HEK293 (cell line): ENCODE data around the gene MBD3L2.

Source experiments
- EGR2 ChIP-seq: fragments of 450-650 bp; formaldehyde crosslinking; IDR thresholded peaks from 2 replicates; pipeline ENCODE4 v1.5.1; 2016; ENCODE audit warnings: low read depth, missing biosample characterization, missing genetic modification characterization
- GLI2 ChIP-seq: fragments of 450-650 bp; formaldehyde crosslinking; IDR thresholded peaks from 2 replicates; pipeline ENCODE4; 2017; ENCODE audit warnings: missing biosample characterization, missing genetic modification characterization, low read depth, borderline replicate concordance
- KLF8 ChIP-seq: fragments of 450-650 bp; formaldehyde crosslinking; IDR thresholded peaks from 2 replicates; pipeline ENCODE4 v1.5.1; 2016; ENCODE audit warnings: missing biosample characterization, missing genetic modification characterization
- KLF9 ChIP-seq: fragments of 450-650 bp; formaldehyde crosslinking; IDR thresholded peaks from 2 replicates; pipeline ENCODE4 v1.5.1; 2016; ENCODE audit warnings: missing biosample characterization, missing genetic modification characterization, low read depth
- RBAK ChIP-seq: fragments of 450-650 bp; formaldehyde crosslinking; IDR thresholded peaks from 2 replicates; pipeline ENCODE4 v1.5.1; 2016; ENCODE audit warnings: missing biosample characterization, missing genetic modification characterization
- YY1 ChIP-seq: fragments of 450-650 bp; formaldehyde crosslinking; IDR thresholded peaks from 2 replicates; pipeline ENCODE4 v1.5.1; 2018; ENCODE audit warnings: missing biosample characterization, missing genetic modification characterization
- ZFHX2 ChIP-seq: fragments of 450-650 bp; formaldehyde crosslinking; conservative IDR thresholded peaks from 2 replicates; pipeline ENCODE4 v1.5.1; 2016; ENCODE audit warnings: missing biosample characterization, missing genetic modification characterization
- ZNF10 ChIP-seq: fragments of 450-650 bp; formaldehyde crosslinking; IDR thresholded peaks from 2 replicates; pipeline ENCODE4 v1.5.1; 2017; ENCODE audit warnings: missing biosample characterization, missing genetic modification characterization
- ZNF114 ChIP-seq: fragments of 450-650 bp; formaldehyde crosslinking; IDR thresholded peaks from 2 replicates; pipeline ENCODE4 v1.5.0; 2017; ENCODE audit warnings: missing biosample characterization, missing genetic modification characterization
- ZNF157 ChIP-seq: fragments of 450-650 bp; formaldehyde crosslinking; IDR thresholded peaks from 2 replicates; pipeline ENCODE4 v1.5.1; 2016; ENCODE audit warnings: missing biosample characterization, missing genetic modification characterization
- ZNF239 ChIP-seq: fragments of 450-650 bp; formaldehyde crosslinking; IDR thresholded peaks from 2 replicates; pipeline ENCODE4 v1.5.1; 2016; ENCODE audit warnings: missing biosample characterization, missing genetic modification characterization
- ZNF24 ChIP-seq: fragments of 450-650 bp; formaldehyde crosslinking; IDR thresholded peaks from 2 replicates; pipeline ENCODE4 v1.5.1; 2016; ENCODE audit warnings: missing biosample characterization, missing genetic modification characterization
- ZNF248 ChIP-seq: fragments of 450-650 bp; formaldehyde crosslinking; IDR thresholded peaks from 2 replicates; pipeline ENCODE4 v1.5.1; 2017; ENCODE audit warnings: missing biosample characterization, missing genetic modification characterization
- ZNF302 ChIP-seq: fragments of 450-650 bp; formaldehyde crosslinking; IDR thresholded peaks from 2 replicates; pipeline ENCODE4 v1.5.1; 2016; ENCODE audit warnings: missing biosample characterization, missing genetic modification characterization, low read depth
- ZNF366 ChIP-seq: fragments of 450-650 bp; formaldehyde crosslinking; conservative IDR thresholded peaks from 2 replicates; pipeline ENCODE4 v1.5.1; 2016; ENCODE audit warnings: missing biosample characterization, missing genetic modification characterization
- ZNF37A ChIP-seq: fragments of 450-650 bp; IDR thresholded peaks from 2 replicates; pipeline ENCODE4 v1.5.1; 2018; ENCODE audit warnings: missing biosample characterization, missing genetic modification characterization
- ZNF423 ChIP-seq: fragments of 450-650 bp; formaldehyde crosslinking; IDR thresholded peaks from 2 replicates; pipeline ENCODE4 v1.5.1; 2016; ENCODE audit warnings: missing biosample characterization, missing genetic modification characterization
- ZNF529 ChIP-seq: fragments of 450-650 bp; formaldehyde crosslinking; IDR thresholded peaks from 2 replicates; pipeline ENCODE4 v1.5.1; 2017; ENCODE audit warnings: missing genetic modification characterization, missing biosample characterization; ENCODE audit not compliant: insufficient replicate concordance
- ZNF677 ChIP-seq: fragments of 450-650 bp; IDR thresholded peaks from 2 replicates; pipeline ENCODE4 v1.5.0; 2018; ENCODE audit warnings: missing biosample characterization, mild to moderate bottlenecking, missing genetic modification characterization, moderate library complexity
- ZNF76 ChIP-seq: fragments of 450-650 bp; formaldehyde crosslinking; IDR thresholded peaks from 2 replicates; pipeline ENCODE4; 2016; ENCODE audit warnings: low read depth, missing biosample characterization, missing genetic modification characterization, borderline replicate concordance
- ZNF777 ChIP-seq: fragments of 450-650 bp; formaldehyde crosslinking; IDR thresholded peaks from 2 replicates; pipeline ENCODE4 v1.5.1; 2017; ENCODE audit warnings: missing biosample characterization, missing genetic modification characterization, borderline replicate concordance
- ZNF791 ChIP-seq: fragments of 450-650 bp; formaldehyde crosslinking; IDR thresholded peaks from 2 replicates; pipeline ENCODE4 v1.5.1; 2016; ENCODE audit warnings: missing biosample characterization, missing genetic modification characterization
- ZSCAN30 ChIP-seq: fragments of 450-650 bp; IDR thresholded peaks from 2 replicates; pipeline ENCODE4 v1.5.1; 2018; ENCODE audit warnings: missing biosample characterization, mild to moderate bottlenecking, missing genetic modification characterization, moderate library complexity
- ZXDB ChIP-seq: fragments of 450-650 bp; formaldehyde crosslinking; IDR thresholded peaks from 2 replicates; pipeline ENCODE4 v1.5.1; 2016; ENCODE audit warnings: missing biosample characterization, missing genetic modification characterization
- TF ChIP-seq, protein P1 (sequence below): fragments of 450-650 bp; formaldehyde crosslinking; optimal IDR thresholded peaks from 2 replicates; pipeline ENCODE3; 2016; ENCODE audit warnings: missing biosample characterization, mild to moderate bottlenecking, missing genetic modification characterization
- TF ChIP-seq, protein P2 (sequence below): IDR thresholded peaks from 2 replicates; pipeline ENCODE4 v1.6.1; 2011; ENCODE audit warnings: mild to moderate bottlenecking, low read depth, low read length, borderline replicate concordance
- TF ChIP-seq, protein P3 (sequence below): fragments of 450-650 bp; formaldehyde crosslinking; IDR thresholded peaks from 2 replicates; pipeline ENCODE4 v1.5.1; 2016; ENCODE audit warnings: missing biosample characterization, missing genetic modification characterization
- TF ChIP-seq, protein P4 (sequence below): fragments of 450-650 bp; formaldehyde crosslinking; IDR thresholded peaks from 2 replicates; pipeline ENCODE4 v1.5.1; 2016; ENCODE audit warnings: missing biosample characterization, missing genetic modification characterization
- TF ChIP-seq, protein P5 (sequence below): fragments of 450-650 bp; formaldehyde crosslinking; IDR thresholded peaks from 2 replicates; pipeline ENCODE4 v1.5.1; 2017; ENCODE audit warnings: missing biosample characterization, missing genetic modification characterization
- TF ChIP-seq, protein P6 (sequence below): fragments of 450-650 bp; formaldehyde crosslinking; IDR thresholded peaks from 2 replicates; pipeline ENCODE4 v1.5.1; 2016; ENCODE audit warnings: missing biosample characterization, missing genetic modification characterization

Gene MBD3L2

DNA sequence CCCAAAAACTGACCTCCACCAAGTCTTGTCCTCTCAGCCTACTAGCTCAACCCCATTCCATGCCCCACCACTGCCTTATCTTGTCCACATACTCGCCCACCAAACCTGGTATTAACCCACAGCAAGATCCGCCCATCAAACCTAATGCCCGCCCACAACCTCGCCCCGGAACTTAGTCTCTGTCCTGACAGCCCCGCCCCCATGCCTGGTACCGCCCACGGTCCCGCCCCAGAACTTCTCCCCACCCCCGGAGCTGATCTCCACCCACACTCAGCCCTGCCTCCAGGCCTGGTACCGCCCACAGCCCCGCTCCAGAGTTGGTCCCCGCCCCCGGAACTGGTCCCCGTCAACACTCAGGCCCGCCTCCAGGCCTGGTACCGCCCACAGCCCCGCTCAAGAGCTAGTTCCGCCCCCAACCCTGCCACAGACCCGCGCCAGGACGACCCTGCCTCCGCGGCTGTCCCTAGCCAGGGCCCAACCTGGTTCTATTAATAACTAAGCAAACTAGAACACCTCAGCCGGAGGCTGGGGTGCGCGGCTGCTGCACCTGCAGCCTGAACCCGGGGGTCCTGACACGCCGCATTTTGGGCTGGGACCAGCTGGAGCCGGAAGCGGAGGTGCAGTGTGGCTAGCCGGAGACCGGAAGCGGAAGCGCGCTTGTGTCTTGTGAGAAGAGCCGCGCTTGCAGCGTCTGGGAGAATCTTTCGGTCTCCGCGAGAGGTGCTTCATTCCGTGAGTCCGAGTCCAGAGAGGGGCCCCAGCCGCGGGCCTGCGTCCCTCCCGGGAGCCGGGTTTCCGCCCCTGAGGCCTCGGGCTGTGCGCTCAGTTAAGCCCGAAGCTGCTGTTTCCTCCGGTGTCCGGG is 20.2 kb downstream of the MBD3L2 start, which contains the start of gene ZNF557 (continued):
- TF ChIP-seq, protein P1, sequence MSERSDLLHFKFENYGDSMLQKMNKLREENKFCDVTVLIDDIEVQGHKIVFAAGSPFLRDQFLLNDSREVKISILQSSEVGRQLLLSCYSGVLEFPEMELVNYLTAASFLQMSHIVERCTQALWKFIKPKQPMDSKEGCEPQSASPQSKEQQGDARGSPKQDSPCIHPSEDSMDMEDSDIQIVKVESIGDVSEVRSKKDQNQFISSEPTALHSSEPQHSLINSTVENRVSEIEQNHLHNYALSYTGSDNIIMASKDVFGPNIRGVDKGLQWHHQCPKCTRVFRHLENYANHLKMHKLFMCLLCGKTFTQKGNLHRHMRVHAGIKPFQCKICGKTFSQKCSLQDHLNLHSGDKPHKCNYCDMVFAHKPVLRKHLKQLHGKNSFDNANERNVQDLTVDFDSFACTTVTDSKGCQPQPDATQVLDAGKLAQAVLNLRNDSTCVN (tag by site-specific recombination), result peak; percentile 49
- TF ChIP-seq ZNF366 (tag by site-specific recombination) (no peak), YY1 (no peak), ZNF76 (tag by site-specific recombination) (peak; percentile 57), ZNF157 (no peak), ZNF10 (no peak), ZNF677 (tag by site-specific recombination) (no peak), ZNF239 (no peak), EGR2 (tag by site-specific recombination) (peak; percentile 99), KLF8 (peak; percentile 39; the same call in 1 of the 2 replicates), ZSCAN30 (tag by site-specific recombination) (no peak), ZNF777 (tag by site-specific recombination) (no peak), RBAK (tag by site-specific recombination) (no peak), ZNF791 (tag by site-specific recombination) (no peak), ZNF114 (no peak), ZNF423 (no peak), ZNF529 (no peak), KLF9 (tag by site-specific recombination) (peak; percentile 90), GLI2 (tag by site-specific recombination) (no peak), ZNF248 (tag by site-specific recombination) (no peak), ZNF37A (no peak), ZNF24 (tag by site-specific recombination) (no peak), ZFHX2 (tag by site-specific recombination) (peak; percentile 99), ZXDB (tag by site-specific recombination) (peak; percentile 78), ZNF302 (tag by site-specific recombination) (no peak)
- TF ChIP-seq, protein P2, sequence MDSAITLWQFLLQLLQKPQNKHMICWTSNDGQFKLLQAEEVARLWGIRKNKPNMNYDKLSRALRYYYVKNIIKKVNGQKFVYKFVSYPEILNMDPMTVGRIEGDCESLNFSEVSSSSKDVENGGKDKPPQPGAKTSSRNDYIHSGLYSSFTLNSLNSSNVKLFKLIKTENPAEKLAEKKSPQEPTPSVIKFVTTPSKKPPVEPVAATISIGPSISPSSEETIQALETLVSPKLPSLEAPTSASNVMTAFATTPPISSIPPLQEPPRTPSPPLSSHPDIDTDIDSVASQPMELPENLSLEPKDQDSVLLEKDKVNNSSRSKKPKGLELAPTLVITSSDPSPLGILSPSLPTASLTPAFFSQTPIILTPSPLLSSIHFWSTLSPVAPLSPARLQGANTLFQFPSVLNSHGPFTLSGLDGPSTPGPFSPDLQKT, result peak; percentile 85; the same call in 1 of the 2 replicates
- TF ChIP-seq, protein P3, sequence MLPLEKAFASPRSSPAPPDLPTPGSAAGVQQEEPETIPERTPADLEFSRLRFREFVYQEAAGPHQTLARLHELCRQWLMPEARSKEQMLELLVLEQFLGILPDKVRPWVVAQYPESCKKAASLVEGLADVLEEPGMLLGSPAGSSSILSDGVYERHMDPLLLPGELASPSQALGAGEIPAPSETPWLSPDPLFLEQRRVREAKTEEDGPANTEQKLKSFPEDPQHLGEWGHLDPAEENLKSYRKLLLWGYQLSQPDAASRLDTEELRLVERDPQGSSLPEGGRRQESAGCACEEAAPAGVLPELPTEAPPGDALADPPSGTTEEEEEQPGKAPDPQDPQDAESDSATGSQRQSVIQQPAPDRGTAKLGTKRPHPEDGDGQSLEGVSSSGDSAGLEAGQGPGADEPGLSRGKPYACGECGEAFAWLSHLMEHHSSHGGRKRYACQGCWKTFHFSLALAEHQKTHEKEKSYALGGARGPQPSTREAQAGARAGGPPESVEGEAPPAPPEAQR, result no peak
- TF ChIP-seq, protein P4, sequence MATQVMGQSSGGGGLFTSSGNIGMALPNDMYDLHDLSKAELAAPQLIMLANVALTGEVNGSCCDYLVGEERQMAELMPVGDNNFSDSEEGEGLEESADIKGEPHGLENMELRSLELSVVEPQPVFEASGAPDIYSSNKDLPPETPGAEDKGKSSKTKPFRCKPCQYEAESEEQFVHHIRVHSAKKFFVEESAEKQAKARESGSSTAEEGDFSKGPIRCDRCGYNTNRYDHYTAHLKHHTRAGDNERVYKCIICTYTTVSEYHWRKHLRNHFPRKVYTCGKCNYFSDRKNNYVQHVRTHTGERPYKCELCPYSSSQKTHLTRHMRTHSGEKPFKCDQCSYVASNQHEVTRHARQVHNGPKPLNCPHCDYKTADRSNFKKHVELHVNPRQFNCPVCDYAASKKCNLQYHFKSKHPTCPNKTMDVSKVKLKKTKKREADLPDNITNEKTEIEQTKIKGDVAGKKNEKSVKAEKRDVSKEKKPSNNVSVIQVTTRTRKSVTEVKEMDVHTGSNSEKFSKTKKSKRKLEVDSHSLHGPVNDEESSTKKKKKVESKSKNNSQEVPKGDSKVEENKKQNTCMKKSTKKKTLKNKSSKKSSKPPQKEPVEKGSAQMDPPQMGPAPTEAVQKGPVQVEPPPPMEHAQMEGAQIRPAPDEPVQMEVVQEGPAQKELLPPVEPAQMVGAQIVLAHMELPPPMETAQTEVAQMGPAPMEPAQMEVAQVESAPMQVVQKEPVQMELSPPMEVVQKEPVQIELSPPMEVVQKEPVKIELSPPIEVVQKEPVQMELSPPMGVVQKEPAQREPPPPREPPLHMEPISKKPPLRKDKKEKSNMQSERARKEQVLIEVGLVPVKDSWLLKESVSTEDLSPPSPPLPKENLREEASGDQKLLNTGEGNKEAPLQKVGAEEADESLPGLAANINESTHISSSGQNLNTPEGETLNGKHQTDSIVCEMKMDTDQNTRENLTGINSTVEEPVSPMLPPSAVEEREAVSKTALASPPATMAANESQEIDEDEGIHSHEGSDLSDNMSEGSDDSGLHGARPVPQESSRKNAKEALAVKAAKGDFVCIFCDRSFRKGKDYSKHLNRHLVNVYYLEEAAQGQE (tag by site-specific recombination), result no peak
- TF ChIP-seq, protein P5, sequence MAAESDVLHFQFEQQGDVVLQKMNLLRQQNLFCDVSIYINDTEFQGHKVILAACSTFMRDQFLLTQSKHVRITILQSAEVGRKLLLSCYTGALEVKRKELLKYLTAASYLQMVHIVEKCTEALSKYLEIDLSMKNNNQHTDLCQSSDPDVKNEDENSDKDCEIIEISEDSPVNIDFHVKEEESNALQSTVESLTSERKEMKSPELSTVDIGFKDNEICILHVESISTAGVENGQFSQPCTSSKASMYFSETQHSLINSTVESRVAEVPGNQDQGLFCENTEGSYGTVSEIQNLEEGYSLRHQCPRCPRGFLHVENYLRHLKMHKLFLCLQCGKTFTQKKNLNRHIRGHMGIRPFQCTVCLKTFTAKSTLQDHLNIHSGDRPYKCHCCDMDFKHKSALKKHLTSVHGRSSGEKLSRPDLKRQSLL, result no peak
- TF ChIP-seq, protein P6, sequence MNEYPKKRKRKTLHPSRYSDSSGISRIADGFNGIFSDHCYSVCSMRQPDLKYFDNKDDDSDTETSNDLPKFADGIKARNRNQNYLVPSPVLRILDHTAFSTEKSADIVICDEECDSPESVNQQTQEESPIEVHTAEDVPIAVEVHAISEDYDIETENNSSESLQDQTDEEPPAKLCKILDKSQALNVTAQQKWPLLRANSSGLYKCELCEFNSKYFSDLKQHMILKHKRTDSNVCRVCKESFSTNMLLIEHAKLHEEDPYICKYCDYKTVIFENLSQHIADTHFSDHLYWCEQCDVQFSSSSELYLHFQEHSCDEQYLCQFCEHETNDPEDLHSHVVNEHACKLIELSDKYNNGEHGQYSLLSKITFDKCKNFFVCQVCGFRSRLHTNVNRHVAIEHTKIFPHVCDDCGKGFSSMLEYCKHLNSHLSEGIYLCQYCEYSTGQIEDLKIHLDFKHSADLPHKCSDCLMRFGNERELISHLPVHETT (tag by site-specific recombination), result no peak
